ENCODE measurements around the gene ERCC1.

The ERCC1 gene

DNA sequence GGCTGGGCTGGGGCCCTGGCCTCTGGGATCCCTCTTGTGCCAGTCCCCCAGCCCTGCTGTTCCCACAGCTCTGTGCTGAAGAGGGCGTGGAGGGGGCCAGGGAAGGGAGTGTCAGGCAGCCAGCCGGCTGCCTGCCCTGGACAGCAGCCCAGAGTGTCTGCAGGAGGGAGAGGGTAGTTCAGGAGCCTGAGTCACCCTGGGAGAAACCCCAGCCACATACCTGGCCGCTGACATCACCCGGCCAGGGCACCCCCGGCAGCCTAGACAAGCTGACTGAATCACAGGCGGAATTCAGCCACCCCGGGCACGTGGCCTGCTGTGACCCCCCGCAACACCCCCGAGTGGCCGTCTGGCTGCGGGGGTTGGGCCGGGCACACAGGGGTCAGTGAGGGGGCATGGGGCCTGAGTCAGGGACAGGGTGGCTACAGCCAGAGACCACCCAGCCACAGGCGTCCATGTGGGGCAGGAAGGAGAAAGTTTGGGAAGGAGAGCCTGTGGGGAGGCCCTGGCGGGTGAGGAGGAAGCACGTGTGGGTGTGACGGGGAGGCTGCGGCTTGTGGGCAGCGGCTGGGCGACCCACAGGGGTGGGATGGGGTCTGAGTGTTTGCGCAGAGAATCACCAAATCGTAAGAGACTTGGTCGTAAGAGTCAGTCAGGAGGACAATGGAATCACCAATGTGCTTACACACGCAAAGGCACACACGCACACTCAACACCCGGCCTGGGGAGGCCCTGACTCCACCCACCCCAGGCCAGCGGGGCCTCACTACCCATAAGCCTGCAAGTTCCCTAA lies 32.2 kb upstream of the ERCC1 start:
- TF ChIP-seq, protein P1, sequence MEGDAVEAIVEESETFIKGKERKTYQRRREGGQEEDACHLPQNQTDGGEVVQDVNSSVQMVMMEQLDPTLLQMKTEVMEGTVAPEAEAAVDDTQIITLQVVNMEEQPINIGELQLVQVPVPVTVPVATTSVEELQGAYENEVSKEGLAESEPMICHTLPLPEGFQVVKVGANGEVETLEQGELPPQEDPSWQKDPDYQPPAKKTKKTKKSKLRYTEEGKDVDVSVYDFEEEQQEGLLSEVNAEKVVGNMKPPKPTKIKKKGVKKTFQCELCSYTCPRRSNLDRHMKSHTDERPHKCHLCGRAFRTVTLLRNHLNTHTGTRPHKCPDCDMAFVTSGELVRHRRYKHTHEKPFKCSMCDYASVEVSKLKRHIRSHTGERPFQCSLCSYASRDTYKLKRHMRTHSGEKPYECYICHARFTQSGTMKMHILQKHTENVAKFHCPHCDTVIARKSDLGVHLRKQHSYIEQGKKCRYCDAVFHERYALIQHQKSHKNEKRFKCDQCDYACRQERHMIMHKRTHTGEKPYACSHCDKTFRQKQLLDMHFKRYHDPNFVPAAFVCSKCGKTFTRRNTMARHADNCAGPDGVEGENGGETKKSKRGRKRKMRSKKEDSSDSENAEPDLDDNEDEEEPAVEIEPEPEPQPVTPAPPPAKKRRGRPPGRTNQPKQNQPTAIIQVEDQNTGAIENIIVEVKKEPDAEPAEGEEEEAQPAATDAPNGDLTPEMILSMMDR (conservative IDR thresholded peaks at IDR 0.05; ENCODE audit: low read depth, low read length), result no peak
- peak overlapping the region; percentile 19 for H3K4me3 ChIP-seq (ENCODE audit: low read length)
- peak; percentile 99 for DNase-seq (ENCODE audit: low read depth)

DNA sequence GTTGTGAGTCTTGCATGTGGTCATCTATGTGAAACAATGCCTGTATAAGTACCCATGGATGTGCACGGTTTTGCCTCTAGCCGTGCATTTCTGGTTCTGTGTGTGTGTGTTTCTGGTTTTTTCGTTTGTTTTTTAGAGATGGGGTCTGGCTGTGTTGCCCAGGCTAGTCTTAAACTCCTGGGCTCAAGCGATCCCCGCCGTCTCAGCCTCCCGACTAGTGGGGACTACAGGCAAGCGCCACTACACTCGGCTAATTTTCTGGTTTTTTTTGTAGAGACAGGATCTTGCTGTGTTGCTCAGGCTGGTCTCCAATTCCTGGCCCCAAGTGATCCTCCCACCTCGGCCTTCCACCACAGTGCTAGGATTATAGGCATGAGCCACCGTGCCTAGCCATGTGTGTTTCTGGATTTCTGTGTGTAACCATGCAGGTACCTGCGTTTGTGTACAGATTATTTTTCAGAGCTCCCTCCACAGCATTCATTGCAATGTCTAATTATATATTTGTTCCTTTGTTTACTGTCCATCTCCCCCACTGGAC lies 28.2 kb upstream of the ERCC1 start:
- no peak for DNase-seq (ENCODE audit: low read depth)
- no peak overlapping the region for H3K4me3 ChIP-seq (ENCODE audit: low read length)
- TF ChIP-seq, protein P1 (conservative IDR thresholded peaks at IDR 0.05; ENCODE audit: low read depth, low read length), result no peak

DNA sequence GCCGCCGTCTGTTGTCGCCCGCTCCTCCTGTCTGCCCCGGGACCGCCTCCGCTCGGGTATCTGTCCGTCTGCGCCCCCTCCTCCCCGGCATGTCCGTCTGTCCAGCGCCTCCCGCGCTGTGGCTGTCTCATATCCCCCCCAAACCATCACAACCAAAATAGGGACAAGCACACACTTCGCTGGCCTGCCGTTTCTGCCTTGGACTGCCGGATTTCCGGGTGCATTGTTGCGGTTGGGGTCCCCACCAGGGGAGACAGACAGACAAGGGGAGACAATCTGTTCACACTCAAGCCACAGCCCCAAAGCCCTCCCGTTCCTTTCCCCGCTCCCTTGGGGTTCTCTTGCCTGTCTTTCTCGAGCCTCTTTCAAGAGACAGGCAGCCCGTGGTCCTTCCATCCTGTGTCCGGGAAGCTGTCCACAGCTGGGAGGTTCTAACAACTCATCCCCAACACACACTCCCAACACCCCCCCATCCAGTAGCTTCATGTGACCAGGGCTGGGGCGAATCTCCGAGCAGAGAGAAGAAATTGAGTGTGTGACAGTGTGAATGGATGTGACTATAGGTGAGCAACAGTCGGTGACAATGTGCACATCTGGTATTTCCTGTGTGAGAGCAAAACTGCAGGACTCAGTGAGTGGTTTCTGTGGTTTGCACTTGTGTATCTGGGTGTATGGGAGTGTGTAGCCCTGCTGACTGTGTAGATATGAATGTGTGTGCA lies 27.6 kb upstream of the ERCC1 start:
- no peak for DNase-seq (ENCODE audit: low read depth)
- H3K4me3 ChIP-seq (ENCODE audit: low read length), result peak overlapping the region; percentile 69
- TF ChIP-seq, protein P1 (conservative IDR thresholded peaks at IDR 0.05; ENCODE audit: low read depth, low read length), result no peak

DNA sequence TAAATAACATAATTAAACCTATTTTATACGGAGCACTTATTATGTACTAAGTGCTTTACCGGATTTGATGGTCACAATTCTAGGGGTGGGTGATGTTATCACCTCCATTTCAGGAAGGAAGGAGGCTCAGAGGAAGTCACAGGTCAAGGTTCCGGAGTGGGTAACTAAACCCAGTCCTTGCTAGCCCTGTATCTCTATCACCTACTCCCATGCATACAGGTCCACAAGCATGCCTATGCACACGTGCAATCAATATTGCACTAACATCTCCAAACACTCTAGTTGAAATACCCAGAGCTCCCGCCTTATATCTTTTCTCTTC lies 26.3 kb upstream of the ERCC1 start:
- H3K4me3 ChIP-seq (ENCODE audit: low read length), result peak overlapping the region; percentile 55
- TF ChIP-seq, protein P1 (conservative IDR thresholded peaks at IDR 0.05; ENCODE audit: low read depth, low read length), result no peak
- no peak for DNase-seq (ENCODE audit: low read depth)

DNA sequence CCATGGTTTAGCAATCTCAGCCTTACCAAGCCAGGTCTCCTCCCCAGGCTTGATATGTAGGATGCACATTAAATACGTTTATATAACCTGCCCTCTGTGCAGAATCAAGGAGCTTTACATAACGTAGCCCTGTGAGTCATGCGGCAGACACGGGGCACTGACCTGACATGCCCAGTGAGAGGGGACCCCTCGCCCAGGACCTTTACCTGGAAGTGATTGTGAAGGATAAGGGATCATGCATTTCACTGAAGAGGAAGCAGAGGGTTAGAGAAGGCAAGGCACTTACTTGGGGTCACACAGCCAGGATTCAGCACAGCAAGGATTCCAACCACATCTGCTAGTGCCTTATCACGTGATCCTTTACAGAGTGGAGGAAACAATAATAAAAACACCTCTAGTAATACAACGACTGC lies 25.2 kb upstream of the ERCC1 start:
- no peak overlapping the region for H3K4me3 ChIP-seq (ENCODE audit: low read length)
- TF ChIP-seq, protein P1 (conservative IDR thresholded peaks at IDR 0.05; ENCODE audit: low read depth, low read length), result no peak
- DNase-seq (ENCODE audit: low read depth), result no peak

DNA sequence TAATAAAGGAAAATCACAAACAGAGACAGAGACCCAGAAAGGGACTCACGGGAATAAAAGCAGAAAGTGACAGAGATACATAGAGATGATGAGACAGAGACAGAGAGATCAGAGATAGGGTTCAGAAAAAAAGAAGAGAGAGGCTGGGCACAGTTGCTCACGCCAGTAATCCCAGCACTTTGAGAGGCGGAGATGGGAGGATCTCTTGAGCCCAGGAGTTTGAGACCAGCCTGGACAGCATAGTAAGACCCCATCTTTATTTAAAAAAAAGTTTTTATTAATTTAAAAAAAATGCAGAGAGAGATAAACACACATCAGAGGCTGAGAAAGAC lies 24.7 kb upstream of the ERCC1 start:
- H3K4me3 ChIP-seq (ENCODE audit: low read length), result no peak overlapping the region
- TF ChIP-seq, protein P1 (conservative IDR thresholded peaks at IDR 0.05; ENCODE audit: low read depth, low read length), result no peak
- DNase-seq (ENCODE audit: low read depth), result no peak

DNA sequence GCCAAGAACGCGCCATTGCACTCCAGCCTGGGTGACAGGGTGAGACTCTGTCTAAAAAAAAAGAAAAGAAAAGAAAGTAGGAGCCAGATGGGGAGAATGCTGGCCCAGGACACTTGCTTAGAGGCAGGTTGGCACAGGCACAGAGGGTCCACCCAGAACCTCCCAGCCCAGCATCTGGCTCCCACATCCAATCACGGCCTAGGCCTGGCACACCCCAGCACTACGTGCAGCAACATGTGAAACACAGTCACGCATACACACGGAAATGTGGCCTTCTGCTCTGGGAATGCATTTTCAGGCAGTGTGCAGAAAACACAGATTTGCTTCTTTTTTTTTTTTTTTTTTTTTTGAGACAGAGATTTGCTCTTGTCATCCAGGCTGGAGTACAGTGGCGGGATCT lies 23.2 kb upstream of the ERCC1 start:
- DNase-seq (ENCODE audit: low read depth), result no peak

More for the DNA sequence above, 23.2 kb upstream of the ERCC1 start:
- H3K4me3 ChIP-seq (ENCODE audit: low read length), result no peak overlapping the region
- TF ChIP-seq, protein P1 (conservative IDR thresholded peaks at IDR 0.05; ENCODE audit: low read depth, low read length), result no peak
